GM18498 (cell line): Measurements from ENCODE around the gene TGFBI.

ENCODE experiments used
- ATAC-seq: cut with Tn5 transposase; IDR thresholded peaks from one replicate; pipeline ENCODE4 v1.9.1; 2021; ENCODE audit warnings: mild to moderate bottlenecking, moderate library complexity; ENCODE audit not compliant: unreplicated experiment

Gene TGFBI

DNA sequence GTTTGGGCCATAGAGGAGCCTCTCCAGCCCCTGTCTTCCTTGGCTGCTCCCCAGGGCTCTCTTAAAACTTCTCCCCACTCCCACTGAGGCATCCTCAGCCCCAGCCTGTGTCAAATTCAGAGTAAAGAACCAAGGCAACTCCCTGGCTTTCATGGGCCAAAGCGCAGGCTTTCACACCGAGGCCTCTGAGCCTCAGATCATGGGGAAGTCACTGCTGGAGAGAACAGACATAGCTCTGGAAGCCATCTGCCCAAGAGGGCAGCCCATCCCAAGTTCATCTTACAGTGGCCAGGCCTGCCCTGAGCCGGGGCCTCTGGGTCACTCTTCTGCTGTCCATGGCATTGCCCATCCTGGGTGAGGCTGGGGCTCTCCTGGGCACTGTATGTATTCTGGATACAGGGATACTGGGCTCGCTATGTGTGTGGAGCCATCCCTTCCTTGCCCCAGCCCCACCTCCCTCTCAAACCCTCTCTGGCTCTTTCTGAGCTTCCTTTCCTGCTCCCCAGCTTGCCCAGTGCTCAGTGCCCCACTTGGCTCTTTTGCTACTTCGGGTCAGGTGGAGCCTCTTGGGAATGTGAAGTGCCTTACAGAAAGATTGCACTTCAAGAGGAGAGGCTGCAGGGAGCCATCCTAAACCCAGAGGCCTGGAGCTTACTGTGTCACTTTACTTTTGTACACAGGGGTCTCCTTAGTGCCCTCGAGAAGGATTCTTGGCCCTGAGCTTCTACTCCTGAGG is 33.0 kb downstream of the TGFBI start:
- no peak for ATAC-seq

DNA sequence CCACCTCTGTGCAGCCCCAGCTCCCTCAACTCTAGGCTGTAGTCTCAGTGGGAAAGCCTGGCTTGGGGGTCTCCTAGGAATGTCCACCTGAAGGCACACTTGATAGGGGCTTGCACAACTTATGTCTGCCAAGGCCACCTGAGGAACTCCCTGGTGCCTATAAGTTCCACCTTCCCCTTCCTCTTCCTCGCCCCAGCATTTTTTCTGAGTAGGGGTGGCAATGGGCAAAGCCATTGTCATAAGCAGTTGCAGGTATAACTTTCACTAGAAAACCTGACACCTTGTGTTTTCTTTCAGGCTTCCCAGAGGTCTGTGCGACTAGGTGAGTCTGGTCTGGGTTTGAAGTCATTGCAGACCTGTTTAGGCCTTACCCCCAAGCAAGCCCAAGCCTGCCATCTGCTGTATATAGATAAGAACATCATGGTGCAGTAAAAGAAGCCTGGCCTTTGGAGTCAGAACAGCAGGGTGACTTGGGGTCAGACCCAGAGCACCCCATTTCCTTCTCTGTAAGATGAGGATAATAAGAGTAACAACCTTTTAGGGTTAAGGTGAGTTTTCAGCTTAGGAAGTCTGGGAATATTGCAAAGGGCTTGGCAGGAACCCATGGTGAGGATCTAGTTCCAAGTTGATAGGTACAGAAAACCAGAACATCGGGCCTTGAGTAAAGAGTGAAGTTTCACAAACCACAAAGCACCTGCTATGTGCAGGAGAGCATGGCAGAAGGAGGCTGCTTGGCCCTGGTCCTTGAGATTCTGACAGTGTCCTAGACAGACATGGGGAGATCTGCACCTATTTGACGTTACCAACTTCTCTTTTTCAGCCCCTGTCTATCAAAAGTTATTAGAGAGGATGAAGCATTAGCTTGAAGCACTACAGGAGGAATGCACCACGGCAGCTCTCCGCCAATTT is 33.8 kb downstream of the TGFBI start:
- ATAC-seq: peak; percentile 80

DNA sequence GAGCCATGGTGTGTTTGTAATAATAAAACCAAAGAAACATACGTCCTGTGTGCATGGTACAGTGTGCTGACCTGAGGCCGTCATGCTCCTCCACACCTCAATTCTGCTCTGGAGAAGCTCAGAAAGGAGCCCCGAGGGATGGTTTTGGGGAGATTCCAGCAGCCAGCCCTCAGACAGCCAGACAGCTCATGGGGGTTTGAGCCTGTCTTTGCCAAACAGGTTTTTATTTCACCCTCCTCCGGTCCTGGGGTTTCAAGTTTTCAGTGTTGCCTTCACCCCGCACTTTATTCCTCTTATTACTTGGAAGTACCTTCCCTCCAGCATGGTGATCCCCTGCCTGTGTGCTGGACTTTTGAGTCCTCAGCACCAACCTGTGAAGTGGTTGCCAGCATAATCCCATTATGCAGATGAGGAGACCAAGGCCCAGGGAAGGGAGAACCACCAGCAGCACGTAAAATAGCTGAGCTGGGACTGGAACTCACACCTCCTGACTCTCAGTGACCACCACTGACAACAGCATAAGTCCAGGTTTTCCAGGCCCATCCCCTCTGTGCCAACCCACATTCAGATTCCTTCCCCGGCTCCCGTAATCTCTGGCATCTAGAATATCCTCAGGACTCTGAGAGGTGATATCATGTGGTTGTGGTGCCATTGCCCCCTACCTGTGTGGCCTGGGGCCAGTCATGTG is 35.1 kb downstream of the TGFBI start:
- ATAC-seq: no peak

DNA sequence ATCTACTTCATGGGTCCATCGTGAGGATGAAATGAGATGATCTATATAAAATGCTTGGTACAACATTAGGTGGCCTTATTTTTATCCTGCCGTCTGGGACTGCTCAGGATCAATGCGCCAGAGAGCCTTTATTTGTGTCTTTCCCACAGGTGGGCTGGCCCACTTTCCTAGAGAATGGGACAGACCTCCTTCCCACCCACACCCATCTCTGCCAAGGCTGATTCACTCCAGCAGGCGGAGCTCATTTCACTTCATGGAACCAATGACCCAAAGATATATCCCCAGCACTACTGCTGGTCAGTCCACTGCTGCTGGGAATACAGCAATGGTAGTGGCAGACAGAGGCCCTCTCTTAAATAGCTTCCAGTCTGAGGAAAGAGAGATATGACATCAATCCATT is 35.7 kb downstream of the TGFBI start:
- ATAC-seq: no peak

DNA sequence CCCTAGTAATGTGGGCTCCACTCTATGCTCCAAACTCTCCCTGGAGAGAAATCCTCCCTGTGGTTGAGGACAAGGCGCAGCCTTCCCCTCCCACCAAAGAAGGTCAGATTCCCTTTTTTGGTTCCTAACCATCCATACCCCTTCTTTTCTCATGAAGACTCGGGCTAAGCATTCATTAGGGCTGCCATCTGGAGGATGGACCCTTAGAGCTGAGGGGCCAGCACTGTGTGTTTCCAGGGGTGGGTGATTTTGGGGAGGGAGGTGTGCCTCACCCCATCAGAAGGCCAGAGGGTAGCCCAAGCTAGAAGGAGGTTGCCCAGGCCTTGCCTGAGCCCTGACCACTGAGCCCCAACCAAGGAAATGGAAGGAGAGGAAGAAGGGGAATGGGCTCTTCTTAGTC is 36.8 kb downstream of the TGFBI start:
- no peak for ATAC-seq

DNA sequence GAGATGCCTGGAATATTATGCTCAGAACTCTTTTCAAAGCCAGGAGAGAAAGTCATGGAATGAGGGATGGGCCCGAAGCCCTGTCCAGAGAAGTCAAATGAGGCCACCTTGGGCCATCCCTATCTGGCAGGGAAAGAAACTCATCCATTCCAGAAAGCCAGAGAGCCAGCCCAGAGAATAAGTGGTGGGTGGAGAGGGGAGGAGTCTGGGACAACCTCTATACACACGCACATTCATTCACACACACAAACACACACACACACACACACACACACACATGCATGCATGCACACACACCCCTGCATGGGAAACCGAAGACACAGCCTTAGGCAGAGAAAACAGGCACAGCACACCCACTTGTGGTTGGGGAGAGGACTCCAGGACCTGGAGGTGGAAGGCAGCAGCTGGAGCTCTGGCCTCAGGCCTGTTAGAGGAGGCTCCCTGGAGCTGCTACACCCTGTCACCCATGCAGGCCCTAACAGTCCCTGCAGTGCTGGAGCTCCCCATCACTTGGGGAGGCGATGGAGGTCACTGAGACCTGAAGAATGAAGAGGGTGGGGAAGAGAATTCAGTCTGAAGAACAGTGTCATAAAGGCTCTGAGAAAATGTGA is 38.0 kb downstream of the TGFBI start:
- ATAC-seq: no peak

DNA sequence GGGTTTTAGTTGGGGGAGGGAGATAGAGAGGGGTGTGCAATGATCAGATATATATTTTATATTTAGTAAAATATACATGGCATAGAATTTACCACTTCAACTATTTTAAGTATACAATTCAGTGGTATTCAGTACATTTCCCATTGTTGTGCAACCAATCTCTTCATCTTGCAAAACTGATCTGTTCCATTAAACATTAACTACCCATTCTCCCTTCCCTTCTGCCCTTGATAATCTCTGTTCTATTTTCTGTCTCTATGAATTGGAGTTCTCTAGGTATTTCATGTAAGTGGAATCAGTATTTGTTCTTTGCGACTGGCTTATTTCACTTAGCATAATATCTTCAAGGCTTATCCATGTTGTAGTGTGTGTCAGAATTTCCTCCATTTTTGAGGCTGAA is 38.6 kb downstream of the TGFBI start:
- ATAC-seq: no peak

DNA sequence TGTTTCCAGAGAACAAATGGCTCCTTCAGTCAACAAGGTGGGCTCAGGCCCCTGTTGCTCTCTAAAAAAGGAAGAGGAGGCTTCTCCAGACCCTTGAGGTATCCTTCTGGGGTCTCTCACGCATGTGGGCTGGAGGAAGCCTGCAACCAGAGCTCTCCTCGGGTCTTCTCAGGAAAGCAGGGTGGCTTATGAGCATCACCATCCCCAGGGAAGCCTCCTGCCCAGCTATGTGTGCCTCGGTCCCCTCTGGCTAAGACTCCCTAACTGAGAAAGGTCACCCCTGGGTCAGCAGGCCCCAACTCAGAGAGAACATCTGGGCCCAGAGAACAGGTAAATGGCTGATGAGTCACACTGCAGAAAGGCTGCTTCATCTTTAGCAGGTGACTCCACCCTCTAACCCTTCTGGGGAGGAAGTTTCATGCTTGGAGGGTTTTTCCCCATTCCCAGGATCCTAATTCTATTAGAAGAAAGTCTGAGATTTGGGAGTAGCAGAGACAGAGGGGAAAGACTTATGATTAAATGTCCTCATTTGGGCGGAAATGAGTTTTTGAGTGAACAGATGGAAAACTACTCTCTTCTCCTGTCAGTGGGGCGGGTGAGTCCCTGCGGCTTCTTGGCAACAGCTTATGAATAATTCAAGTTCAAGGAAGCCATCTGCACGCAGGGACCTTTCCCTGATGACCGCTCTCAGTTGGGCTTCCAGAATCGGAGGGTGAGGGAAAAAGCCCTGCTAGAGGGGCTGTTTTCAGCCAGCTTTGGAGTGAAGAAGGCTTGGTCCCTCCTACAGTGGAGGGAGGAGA is 41.9 kb downstream of the TGFBI start:
- ATAC-seq: no peak

DNA sequence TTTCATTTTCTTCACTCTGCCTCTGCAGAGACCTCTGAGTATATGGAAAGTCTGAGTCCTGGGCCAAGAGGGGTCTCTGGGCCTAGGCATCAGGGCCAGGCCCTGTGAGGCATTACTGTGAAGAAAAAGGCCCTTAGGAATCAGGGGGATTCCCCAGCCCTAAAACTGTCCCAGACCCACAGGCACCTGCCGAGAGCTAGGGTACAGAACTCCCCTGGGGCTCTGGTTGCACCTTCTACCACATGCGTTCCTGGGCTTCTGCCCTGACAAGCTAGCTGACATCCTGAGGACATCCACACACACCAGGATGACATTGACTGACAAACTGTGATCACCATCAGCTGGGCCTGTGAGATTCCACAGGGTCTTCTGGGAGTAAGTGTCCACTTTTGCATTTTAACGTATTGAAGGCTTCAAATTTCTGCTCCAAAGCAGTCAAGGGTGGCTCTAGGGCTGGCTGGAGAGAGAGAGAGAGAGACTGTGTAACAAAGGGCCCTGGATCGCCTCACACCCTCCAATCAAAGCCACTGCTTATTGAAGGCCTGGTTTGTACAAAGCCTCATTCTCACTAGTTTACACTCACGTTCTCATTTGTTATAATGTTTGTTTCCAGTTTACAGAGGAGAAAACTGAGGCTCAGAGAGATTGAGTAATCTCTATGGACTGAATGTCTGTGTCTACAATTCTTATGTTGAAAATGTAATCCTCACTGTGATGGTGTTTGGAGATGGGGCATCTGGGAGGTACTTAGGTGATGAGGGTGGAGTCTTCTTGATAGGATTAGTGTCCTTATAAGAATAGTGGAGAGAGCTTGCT is 45.1 kb downstream of the TGFBI start:
- ATAC-seq: peak; percentile 86

DNA sequence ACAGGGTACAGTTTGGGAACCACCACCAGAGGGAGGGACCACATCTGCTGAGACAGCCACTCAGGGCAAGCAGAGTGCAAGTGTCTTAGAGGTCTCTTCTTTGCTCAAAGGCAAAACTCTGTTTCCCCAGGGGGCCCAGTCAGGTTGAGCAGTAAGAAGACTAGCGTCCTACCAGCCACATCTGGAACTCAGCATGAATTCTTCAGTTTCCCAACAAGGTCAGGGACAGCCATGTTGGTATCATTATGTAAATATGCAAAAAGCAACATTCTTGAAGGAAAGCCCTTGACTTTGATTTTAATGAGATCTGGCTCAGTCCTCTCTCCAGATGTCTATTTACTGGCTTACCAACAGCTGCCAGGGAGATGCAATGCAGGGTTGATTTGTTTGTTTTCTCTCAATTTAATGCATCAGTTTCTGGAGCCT is 46.7 kb downstream of the TGFBI start:
- ATAC-seq: no peak

DNA sequence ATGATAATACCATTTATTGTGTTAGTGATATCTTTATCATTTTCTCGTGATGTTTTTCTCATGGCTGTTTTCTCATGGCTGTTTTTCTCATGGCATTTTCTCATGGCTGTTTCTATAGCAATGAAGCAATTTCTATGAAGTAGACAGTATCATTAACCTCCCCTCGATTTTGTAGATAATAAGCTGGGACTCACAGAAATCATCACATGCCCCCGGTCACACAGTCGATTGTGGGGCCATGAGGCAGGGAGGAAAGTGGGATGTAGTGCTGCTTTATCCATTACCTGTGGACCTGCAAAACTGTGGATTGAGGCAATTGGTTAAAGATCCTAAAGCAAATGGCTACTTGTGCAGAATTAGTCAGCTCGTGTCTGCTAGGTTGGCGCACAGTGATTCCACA is 47.3 kb downstream of the TGFBI start:
- ATAC-seq: no peak

DNA sequence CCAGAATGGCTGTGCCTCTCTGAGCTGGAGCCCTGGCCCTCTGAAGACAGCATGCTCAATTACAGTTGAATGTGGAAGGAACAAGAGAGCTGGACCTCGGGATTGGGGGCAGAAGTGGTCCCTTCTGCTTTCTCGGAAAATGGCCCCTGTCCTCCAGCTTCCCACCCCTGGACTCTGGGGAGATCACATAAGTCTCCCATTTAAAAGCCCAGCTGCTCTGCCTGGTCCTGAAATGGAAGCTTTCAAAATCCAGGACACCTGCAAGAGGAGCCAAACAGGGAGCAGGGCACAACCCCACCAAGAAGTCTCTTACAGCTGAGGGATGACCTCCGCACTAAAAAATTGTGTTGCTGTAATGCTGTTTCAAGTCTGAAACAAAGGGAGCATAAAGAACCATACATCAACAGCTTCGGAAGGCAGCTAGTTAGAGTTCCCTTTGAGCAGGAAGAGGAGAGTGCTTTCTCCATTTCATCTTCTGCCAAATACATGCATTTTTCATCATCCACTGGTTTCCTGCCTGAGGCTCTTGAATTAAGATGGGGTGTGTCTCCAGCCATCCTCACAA is 48.2 kb downstream of the TGFBI start:
- no peak for ATAC-seq

DNA sequence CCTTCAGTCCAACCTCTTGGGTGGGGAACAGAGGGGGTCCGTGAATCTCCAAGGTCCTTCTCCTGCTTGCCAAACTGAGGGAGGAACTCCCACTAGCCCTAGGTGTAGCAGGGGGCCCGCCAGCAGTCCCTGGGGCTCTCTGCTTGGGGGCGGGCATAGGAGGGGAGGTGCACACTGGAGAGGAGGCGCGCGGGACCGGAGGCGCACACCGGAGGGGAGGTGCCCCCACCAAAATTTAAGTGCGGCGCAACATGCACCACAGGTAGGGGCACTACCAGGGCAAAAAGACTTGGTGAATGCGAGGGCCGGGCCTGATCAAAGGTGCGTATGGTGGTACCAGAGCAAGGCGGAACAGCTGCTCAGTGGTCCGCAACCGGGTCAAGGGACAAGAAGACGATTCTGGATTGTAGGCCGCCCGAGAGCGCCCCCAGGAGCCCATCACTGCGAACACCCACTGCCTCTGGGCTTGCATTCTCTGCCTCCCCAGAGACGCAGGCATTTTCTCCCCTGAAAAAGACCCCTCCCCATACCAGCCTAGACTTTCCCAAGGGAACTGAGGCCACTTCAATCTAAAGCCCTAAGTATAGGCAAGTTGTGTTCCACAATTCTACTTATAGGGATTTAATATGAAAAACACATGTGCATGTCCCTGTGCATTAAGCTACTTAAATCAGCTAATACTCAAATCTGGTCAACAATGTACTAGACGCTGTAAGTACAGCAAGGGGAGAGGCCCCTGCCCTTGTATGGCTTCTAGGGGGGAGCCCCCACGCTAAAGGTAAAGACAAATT is 50.6 kb downstream of the TGFBI start:
- ATAC-seq: no peak

DNA sequence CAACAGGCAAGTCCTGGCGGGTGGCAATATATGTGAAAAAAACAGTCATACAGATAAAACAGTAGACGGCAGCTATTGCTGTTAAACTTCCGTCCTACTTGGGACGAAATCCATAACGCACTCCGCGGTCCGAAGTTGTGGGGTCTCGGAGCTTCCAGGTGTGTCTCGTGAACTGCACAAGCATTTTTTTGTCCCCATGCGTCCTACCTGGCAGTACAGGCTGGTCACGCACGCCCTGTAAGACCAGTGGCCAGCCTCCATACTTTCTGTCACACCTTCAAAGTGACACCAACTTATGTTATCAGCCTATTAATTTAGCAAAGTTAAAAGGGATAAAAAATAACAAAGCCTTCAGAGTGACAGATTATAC is 51.3 kb downstream of the TGFBI start:
- peak; percentile 11 for ATAC-seq

DNA sequence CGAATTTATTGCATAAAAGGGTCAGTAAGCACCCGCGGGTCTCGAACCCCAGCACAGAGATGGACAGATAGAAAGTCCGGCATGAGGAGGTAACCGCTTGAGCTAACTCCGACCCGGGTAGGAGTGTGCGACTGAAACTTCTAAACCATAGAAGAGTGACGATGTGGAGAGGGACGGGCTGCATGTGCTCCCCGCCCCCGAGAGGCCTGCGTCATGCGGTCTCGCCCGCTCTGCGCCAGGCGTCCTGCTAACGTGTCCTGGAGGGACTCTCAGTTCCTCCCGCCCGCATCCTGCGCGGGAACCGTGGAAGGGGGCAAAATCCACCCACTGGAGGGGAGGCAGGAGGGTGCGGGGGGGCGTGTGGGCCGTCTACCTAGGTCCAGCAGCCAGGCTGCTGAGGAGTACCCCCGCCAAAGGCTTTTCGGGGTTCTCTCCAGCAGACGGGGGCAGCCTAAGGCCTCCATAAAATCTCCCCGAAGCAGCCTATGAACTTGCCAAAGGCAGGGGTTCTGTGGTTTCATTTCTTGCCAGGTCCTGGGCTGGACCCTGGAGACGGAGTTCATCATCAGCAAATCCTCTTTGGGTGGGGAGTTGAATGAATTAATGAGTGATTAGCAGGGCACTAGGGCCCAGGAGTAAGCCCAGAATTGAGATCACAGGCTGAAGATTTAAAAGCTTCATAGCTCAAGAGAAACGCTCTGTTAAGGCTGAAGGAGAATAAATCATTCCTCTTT is 51.9 kb downstream of the TGFBI start:
- peak; percentile 93 for ATAC-seq

DNA sequence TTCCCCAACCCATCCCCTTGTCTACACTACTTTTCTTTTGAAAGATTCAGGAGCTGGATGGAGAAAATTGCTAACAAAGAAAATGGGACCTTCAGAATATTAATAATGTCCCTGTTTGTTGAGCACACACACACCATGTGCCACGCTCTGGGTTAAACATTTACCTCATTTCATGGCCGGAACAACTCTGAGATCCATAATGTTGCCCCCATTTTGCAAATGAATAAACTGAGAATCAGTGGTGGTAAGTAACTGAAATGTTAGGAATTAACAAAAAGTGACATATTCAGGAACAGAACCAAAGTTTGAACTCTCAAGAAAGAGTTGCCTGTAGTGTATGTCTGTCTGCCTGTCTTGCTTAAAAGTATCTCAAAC is 52.4 kb downstream of the TGFBI start:
- no peak for ATAC-seq

DNA sequence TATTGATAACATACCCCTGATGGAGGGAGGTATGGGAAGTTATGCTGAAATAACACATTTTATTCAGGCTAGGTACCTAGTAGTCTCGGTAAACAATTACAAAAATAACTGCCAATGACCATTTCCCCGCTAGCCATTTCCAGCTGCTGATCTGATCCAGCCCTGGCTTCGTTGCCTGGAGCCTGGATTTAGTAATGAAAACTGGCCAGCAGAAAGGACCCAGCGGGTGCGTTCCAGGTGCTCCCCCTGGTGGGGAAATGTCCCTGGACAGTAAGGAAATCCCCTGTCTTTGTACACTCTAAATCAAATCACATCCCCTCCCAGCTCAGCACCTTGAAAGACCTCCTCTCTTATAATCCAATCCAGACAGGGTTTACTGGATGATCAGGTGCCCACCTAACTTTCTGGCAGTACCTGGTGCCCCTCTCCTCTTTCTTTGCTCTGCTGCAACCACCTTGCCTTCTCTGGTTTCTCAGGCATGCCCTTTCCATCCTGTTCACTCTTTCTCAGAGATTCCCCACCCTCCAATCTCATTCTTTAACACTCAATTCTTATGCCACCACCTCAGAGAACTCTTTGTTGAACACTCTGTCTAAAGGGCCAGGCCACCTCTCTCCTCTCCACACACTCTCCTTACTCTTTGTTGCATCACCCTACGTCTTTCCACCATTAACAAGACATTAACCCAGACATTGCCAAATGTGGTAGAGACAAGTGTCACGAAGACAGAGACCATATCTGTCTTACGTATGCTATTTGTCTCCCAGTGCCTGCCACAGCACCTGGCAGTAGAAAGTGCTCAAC is 53.8 kb downstream of the TGFBI start:
- ATAC-seq: peak; percentile 42
